GM21825 (cell line): ENCODE data around the gene PRAME.
"Not testable (repeated sequence)": the region's sequence is repeated elsewhere in the genome, so short reads cannot be mapped to it uniquely, and the experiment has no call there.

ENCODE experiments used
- ATAC-seq: cut with Tn5 transposase; IDR thresholded peaks from one replicate; pipeline ENCODE4 v1.9.1; 2021; ENCODE audit warnings: mild to moderate bottlenecking, moderate library complexity; ENCODE audit not compliant: unreplicated experiment

The PRAME gene

GRCh38 chr22:22581524-22581923 is 22.5 kb upstream of the PRAME start:
- ATAC-seq, result not testable (repeated sequence)

DNA sequence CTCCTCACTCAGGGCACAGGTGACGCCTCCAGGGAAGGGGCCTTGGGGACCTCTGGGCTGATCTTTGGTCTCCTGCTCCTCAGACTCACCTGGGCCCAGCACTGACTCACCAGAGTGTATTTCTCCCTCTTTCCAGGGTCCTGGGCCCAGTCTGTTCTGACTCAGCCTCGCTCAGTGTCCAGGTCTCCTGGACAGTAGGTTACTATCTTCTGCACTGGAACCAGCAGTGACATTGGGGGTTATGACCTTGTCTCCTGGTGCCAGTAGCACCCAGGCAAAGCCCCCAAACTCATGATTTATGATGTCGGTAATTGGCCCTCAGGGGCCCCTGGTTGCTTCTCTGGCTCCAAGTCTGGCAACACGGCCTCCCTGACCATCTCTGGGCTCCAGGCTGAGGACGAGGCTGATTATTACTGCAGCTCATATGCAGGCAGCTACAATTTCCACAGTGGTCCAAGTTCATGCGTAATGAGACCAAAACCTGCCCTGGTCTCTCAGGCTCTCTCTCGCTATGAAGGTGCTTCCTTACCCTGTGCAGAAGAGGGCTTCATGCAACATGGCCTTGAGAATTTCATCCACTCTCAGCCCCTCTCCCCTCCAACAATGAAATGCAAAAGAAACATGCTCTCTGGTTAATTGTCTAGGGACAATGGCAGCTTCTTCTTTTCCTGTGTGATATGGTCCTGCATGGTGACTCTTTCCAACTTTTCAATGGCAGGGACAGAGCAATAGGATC is 21.0 kb upstream of the PRAME start:
- ATAC-seq, result no peak

DNA sequence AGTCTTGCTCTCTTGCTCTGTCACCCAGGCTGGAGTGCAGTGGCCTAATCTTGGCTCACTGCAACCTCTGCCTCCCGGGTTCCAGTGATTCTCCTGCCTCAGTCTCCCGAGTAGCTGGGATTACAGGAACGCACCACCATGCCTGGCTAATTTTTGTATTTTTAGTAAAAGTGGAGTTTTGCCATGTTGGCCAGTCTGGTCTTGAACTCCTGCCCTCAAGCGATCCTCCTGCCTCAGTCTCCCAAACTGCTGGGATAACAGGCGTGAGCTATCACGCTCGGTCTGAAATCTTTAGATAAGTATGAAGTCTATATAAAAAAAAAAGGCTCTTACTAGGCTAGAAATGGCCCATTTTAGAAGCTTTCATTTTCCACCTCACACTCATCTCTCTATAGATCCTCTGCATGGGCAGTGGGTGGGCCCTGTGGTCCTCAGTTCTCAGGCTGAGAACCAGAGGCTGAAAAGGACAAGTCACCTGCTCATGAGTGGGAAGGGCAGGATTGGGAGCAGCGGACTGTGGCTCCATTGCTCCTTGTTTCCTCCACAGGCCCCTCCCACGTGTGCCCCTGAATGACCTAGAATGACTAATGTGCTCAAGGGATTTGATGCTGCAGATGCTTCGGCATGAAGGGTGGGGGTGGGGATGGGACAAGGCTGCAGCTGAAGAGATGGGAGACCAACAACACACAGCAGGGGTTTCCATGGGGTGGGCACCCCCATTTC is 19.8 kb upstream of the PRAME start:
- ATAC-seq, result no peak

DNA sequence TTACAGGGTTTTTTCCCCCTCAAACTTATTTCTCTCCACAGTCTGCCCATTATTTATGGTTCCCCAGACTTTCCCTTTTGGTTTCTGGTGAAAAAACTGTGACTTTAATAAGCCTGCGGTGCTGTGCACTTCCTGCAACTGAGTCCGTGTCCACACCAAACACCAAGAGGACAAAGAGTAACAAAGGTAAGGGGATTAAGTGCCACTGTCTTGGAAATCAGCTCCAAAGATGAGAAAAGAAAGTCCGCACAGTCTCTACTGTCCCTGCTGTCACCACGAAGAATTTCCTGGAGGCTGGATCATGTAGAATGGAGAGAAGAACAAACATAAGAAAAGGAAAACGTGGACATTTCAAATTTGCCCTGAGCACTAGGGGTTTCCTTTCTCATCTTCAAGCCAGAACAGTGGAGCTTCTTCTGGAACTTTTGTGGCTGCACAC is 17.9 kb upstream of the PRAME start:
- ATAC-seq, result no peak

GRCh38 chr22:22576244-22576988 is 17.4 kb upstream of the PRAME start:
- ATAC-seq, result no peak

GRCh38 chr22:22574361-22574760 is 15.3 kb upstream of the PRAME start:
- no peak for ATAC-seq

DNA sequence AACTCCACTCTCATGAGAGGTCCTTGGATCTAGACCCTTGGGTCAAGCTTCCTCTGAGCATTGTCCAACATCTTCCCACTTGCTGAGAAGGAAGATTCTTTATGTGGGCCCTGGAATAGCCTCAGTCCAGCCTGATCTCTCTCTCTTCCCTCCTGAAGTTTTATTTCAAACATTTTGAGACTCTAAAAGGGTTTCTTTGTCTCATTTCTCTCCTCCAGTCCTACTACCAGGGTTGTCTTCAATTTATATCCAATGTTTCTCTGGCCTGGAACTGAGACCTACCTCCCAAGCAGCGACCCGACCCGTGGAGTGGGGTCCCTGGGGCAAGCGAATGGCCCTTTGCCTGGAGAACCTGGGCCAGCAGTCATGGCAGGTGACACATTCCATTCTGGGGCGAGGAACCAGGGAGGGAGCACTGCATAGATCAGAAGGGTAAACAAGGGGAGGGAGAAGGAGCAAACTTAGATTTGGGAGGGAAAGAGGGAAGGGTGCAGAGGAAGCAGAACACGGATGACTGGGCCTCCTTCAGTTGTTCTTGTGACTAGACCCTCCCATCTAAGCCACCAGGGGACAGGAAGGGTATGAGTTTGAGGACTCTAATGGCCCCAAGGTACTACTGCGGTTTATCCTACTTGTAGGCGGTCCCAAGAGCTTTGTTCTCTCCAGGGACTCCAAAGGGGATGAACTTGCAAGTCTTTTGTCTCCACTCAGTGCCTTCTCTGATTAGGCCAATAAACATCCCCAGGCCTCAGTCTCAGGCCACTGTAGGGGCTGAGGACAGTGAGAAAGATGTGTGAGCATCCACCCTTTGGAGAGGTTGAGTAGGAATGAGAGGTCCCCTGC is 14.2 kb upstream of the PRAME start:
- ATAC-seq, result no peak

GRCh38 chr22:22571862-22572261 is 12.8 kb upstream of the PRAME start:
- ATAC-seq, result no peak

GRCh38 chr22:22571429-22571828 is 12.4 kb upstream of the PRAME start:
- ATAC-seq, result no peak

DNA sequence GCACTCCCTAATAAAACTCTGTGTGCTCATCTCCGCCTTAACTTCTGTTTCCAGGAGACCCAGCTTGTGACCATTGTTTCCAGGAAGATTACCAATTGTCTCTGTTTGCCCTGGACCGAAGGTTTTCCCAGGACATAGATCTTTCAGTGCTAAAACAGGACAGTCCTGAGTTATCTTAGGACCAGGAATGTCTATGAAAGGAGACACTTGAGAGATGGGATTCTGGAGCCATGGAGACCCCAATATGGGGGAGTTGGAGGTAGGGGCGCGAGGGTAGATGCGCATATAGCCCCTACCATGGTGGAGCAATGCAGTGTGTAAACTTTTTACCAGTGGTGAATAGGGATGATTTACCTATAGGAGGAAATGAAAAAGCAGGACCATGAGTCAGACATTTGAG is 10.2 kb upstream of the PRAME start:
- ATAC-seq, result no peak

DNA sequence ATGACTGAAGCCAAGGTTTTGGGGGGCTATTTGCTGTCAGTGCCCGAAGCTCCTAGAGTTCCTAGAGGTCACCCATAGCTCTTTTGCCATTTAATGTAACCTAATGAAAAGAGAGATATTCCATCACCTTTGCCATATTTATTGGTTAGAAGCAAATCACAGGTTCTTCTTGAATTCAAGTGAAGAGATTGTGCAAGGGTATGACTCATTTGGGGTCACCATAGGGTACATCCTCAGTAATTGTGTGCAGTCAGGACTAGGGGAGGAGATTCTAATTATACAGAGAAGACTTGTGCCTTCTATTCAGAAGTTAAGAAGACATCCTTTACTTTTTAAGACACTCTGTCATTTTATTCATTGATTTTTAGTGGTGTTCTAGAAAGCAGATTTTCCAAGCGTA is 6.9 kb upstream of the PRAME start:
- ATAC-seq, result no peak

GRCh38 chr22:22558071-22558971 is 744 bp downstream of the PRAME start:
- ATAC-seq, result no peak

DNA sequence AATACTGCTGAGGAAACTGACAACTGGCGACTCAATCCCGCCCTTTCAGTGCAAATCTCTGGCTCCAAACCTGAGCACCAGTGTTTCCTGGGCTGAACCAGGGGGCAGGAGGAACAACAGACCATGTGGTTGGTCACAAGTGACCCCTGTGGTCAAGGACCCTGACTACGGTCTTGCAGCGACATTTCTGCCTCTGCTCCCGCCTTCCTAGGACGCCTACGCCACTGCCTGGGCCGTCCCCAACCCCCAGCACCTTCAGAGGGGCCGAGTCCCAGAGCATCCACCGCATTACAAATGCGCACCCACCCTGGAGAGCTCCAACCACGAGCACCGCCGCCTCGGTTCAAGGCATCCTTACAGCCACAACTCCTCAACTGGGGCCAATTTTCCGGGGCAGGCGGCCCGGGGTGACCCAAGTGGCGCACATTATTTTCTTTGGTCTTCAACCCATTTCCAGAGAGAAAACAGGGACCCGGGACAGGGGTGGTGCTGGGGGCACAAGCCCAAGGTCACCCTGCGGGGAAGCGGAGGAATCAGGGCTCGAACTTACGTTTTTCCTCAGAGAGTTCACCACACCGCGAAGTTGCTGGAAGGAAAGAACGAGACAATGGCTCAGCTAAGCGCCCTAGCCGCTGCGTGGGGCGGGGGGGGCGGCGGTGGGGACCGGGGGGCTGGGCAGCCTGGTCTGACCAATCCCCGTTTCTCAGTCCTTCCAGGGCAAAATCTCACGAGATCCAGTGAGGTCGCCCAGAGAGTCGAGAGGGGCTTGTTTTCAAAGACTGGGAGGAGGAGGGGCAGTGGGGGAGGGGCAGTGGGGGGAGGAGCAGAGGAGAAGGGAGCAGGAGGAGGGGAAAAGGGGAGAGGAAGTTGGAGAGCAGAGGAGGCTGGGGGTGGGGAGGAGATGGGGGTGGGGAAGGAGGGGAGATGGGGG is 1.8 kb downstream of the PRAME start:
- no peak for ATAC-seq

- ATAC-seq, result no peak
Observed at GRCh38 chr22:22556578-22556977, 2.5 kb downstream of the PRAME start.

DNA sequence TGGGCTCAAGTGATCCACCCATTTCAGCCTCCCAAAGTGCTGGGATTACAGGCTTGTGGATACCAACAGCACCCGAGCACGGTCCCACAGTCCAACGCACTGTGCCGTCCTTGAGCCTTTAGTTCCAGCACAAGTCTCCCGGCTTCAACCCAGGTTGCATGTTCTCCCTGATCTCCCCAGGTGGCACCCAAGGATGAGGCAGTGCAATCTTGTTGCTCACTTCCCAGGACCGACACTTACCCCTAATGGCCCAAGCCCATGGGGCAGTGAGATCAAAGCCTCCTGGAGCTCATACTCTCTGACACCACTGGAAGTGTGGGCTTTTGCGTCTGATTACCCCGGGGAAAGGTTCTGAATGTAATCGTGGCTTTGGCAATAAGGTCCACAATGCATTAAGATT is 3.5 kb downstream of the PRAME start:
- no peak for ATAC-seq

GRCh38 chr22:22554587-22555284 is 4.3 kb downstream of the PRAME start:
- ATAC-seq, result no peak

DNA sequence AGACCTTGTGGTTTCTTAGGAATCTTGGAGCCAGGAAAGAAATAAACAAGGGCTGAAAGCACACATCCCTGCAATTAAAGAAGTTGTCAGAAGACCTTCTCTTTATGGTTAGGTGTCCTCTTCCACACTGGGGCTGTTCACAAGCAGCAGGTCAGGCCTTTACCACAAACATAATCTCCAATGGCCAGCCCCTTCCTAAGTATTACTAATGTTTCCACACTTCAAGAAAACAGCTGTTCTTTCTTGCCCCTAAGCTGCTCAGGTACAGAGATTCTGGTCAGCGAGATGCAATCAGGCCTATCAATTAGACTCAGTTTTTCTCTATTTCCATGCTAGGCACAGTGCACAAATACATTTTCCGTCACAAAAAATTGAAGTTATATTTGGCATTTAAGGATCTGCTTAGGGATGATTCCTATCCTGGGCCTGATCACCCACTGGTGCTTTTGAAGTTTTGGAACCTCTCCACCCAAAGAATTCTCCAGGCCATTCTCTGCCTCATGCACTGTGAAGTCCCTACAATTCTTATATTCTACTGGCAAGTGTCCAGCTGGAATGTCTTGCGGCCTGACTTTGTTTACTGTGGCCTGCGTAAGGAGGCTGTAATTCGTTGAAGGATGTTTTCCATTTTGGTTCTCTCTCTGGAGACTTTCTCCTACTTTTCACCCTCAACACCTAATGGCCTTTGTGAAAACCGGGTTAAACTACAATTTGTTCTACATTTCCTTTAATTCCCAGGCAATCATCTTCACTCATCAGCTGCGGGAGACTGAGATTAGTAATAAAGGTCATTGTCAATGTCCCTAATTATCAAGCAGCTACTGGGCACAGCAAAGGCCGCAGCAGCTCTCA is 5.1 kb downstream of the PRAME start:
- no peak for ATAC-seq
